Fibroblast of lung (primary cell): ENCODE measurements around the gene MYADM.

Experiments used
- CTCF ChIP-seq, 2 donors: IDR thresholded peaks in 1 of 2; conservative IDR thresholded peaks in 1 of 2; 1 replicate in 1 of 2; 2 replicates in 1 of 2; pipeline ENCODE4 v1.5.1; 2011 to 2012; ENCODE audit warnings: low read length in 2 of 2, control low read depth in 1 of 2, inconsistent platforms in 1 of 2, low read depth in 1 of 2, mild to moderate bottlenecking in 1 of 2
- EZH2 ChIP-seq: IDR thresholded peaks from 2 replicates; pipeline ENCODE4 v1.5.1; 2012; ENCODE audit warnings: low read length, control low read depth, mild to moderate bottlenecking; ENCODE audit errors: missing control alignments

- TF ChIP-seq CTCF (conservative IDR thresholded peaks at IDR 0.05 in 1 of 2, IDR thresholded peaks at IDR 0.05 in 1 of 2; ENCODE audit: low read depth in 1 of 2, low read length in 2 of 2) (no peak), EZH2 (no peak)
These were observed 42.5 kb downstream of the MYADM start for GRCh38 chr19:53910170-53910518.
